ELR (cell line): ENCODE measurements around the gene ORC2.
"Not testable (repeated sequence)": the region's sequence is repeated elsewhere in the genome, so short reads cannot be mapped to it uniquely, and the experiment has no call there.

Experiments
- DNase-seq: peaks from one replicate; pipeline ENCODE4 v3.0.0-alpha.2; 2015; ENCODE audit warnings: low read depth

Gene ORC2

GRCh38 chr2:200930947-200931626, 32.4 kb downstream of the ORC2 start:
- DNase-seq, result no peak

- peak; percentile 75 for DNase-seq
Observed at GRCh38 chr2:200929334-200930249, 33.9 kb downstream of the ORC2 start.

GRCh38 chr2:200922439-200922838, 41.0 kb downstream of the ORC2 start:
- DNase-seq, result no peak

- DNase-seq, result peak; percentile 75
Observed at GRCh38 chr2:200913654-200914053, 49.8 kb downstream of the ORC2 start.

- no peak for DNase-seq
Observed at GRCh38 chr2:200909958-200910357, 53.5 kb downstream of the ORC2 start.

GRCh38 chr2:200905618-200906296, 57.7 kb downstream of the ORC2 start:
- peak; percentile 79 for DNase-seq

- peak; percentile 97 for DNase-seq
Observed at GRCh38 chr2:200901459-200902072, 61.9 kb downstream of the ORC2 start.

- no peak for DNase-seq
Observed at GRCh38 chr2:200899482-200899881, 64.0 kb downstream of the ORC2 start.

GRCh38 chr2:200888704-200889625, 74.5 kb downstream of the ORC2 start, which contains the start of the genes NIF3L1 and PPIL3:
Gene NIF3L1 (plus strand): TSS chr2:200889371. CDS start chr2:200891944, 2,573 bp downstream.
Gene PPIL3 (minus strand): TSS chr2:200889077. CDS start chr2:200887615, 1,462 bp downstream.
- peak; percentile 99 for DNase-seq

- not testable (repeated sequence) for DNase-seq
Observed at GRCh38 chr2:200881715-200882249, 81.7 kb downstream of the ORC2 start.

GRCh38 chr2:200878289-200878880, 85.1 kb downstream of the ORC2 start:
- no peak for DNase-seq

- no peak for DNase-seq
Observed at GRCh38 chr2:200877443-200877842, 86.0 kb downstream of the ORC2 start.

GRCh38 chr2:200873560-200873959, 89.9 kb downstream of the ORC2 start:
- no peak for DNase-seq

- no peak for DNase-seq
Observed at GRCh38 chr2:200871151-200871550, 92.3 kb downstream of the ORC2 start.

GRCh38 chr2:200869014-200869413, 94.4 kb downstream of the ORC2 start:
- DNase-seq, result no peak

GRCh38 chr2:200864176-200865034, 99.1 kb downstream of the ORC2 start, which contains the start of gene CLK1:
Gene CLK1 (minus strand): TSS chr2:200864658. CDS start chr2:200861862, 2,796 bp downstream.
- peak; percentile 95 for DNase-seq

GRCh38 chr2:200863782-200864175, 99.7 kb downstream of the ORC2 start:
- peak; percentile 40 for DNase-seq

- DNase-seq, result peak; percentile 88
Observed at GRCh38 chr2:200862532-200863000, 100.9 kb downstream of the ORC2 start.

- no peak for DNase-seq
Observed at GRCh38 chr2:200861617-200862155, 101.8 kb downstream of the ORC2 start.
